Fibroblast of lung (primary cell): ENCODE results near the gene RNF5. TPM values are rescaled to one million over a fixed set of nuclear protein-coding genes. Genes with fewer than 3 reads are reported as not detected.

Experiments
- DNase-seq, 2 donors: peaks; one replicate each; pipeline versions ENCODE4 v3.0.0 to v3.0.0-alpha.2; 2010; ENCODE audit warnings: low read depth in 2 of 2
- H2AFZ ChIP-seq: 2 replicates; pipeline ENCODE4 v1.5.1; 2012; ENCODE audit warnings: low read length, control low read depth, inconsistent platforms
- H3K27ac ChIP-seq: 2 replicates; pipeline ENCODE4 v1.5.1; 2011; ENCODE audit warnings: low read length, control low read depth; ENCODE audit not compliant: insufficient read depth
- H3K27me3 ChIP-seq: 2 replicates; pipeline ENCODE4 v1.5.1; 2011; ENCODE audit warnings: mild to moderate bottlenecking, low read length; ENCODE audit not compliant: control insufficient read depth, insufficient read depth
- H3K36me3 ChIP-seq: 2 replicates; pipeline ENCODE4 v1.5.1; 2011; ENCODE audit warnings: low read length; ENCODE audit not compliant: control insufficient read depth, insufficient read depth
- H3K4me1 ChIP-seq: 2 replicates; pipeline ENCODE4 v1.5.1; 2011; ENCODE audit warnings: low read length; ENCODE audit not compliant: control insufficient read depth, insufficient read depth; ENCODE audit errors: extremely low read depth
- H3K4me2 ChIP-seq: 2 replicates; pipeline ENCODE4 v1.5.1; 2011; ENCODE audit warnings: low read length, control low read depth; ENCODE audit not compliant: insufficient read depth; ENCODE audit errors: extremely low read depth
- H3K4me3 ChIP-seq, 4 experiments: fragments of 200-600 bp in 1 of 4; sonication (generic) in 1 of 4; replicated peaks in 1 of 4; 2 replicates each; pipeline ENCODE4 v1.5.1; 2011 to 2016; ENCODE audit warnings: low read length in 4 of 4, low read depth in 3 of 4, mild to moderate bottlenecking in 3 of 4, control low read depth in 2 of 4, inconsistent platforms in 1 of 4, mixed read lengths in 1 of 4; ENCODE audit not compliant: insufficient read depth in 1 of 4; ENCODE audit errors: control extremely low read depth in 1 of 4
- H3K79me2 ChIP-seq: 2 replicates; pipeline ENCODE4 v1.5.1; 2012; ENCODE audit warnings: mild to moderate bottlenecking, low read length, inconsistent platforms; ENCODE audit not compliant: control insufficient read depth, insufficient read depth
- H3K9ac ChIP-seq: 2 replicates; pipeline ENCODE4 v1.5.1; 2011; ENCODE audit warnings: mild to moderate bottlenecking, low read length, control low read depth; ENCODE audit not compliant: insufficient read depth
- H3K9me3 ChIP-seq: 2 replicates; pipeline ENCODE4 v1.5.1; 2012; ENCODE audit warnings: low read depth, low read length; ENCODE audit not compliant: control insufficient read depth, insufficient read depth
- H4K20me1 ChIP-seq: 2 replicates; pipeline ENCODE4 v1.5.1; 2011; ENCODE audit warnings: low read length; ENCODE audit not compliant: control insufficient read depth, insufficient read depth; ENCODE audit errors: extremely low read depth
- EZH2 ChIP-seq: IDR thresholded peaks from 2 replicates; pipeline ENCODE4 v1.5.1; 2012; ENCODE audit warnings: low read length, control low read depth, mild to moderate bottlenecking; ENCODE audit errors: missing control alignments
- polyA plus RNA-seq, 2 donors: library from polyadenylated mRNA; depleted of rRNA in 1 of 2; stranded (reverse) in 1 of 2; unstranded in 1 of 2; fragments of >200 nt; gene quantifications; 2 replicates each; pipeline ENCODE4 v1.2.1, GENCODE V29; 2011 to 2012; ENCODE audit warnings: missing spikeins in 1 of 2
- total RNA-seq: library from RNA; depleted of rRNA; stranded (reverse); fragments of >200 nt; gene quantifications from 2 replicates; pipeline ENCODE4 v1.2.1, GENCODE V29; 2014
- TF ChIP-seq, protein P1 (sequence below), 2 donors: IDR thresholded peaks in 1 of 2; conservative IDR thresholded peaks in 1 of 2; 1 replicate in 1 of 2; 2 replicates in 1 of 2; pipeline ENCODE4 v1.5.1; 2011 to 2012; ENCODE audit warnings: low read length in 2 of 2, control low read depth in 1 of 2, inconsistent platforms in 1 of 2, low read depth in 1 of 2, mild to moderate bottlenecking in 1 of 2

The RNF5 gene
- total and polyA plus RNA-seq, 2 donors (not counting 1 experiment from before 2014, with no cell fraction given) = 23.9 to 63.4 TPM

DNA sequence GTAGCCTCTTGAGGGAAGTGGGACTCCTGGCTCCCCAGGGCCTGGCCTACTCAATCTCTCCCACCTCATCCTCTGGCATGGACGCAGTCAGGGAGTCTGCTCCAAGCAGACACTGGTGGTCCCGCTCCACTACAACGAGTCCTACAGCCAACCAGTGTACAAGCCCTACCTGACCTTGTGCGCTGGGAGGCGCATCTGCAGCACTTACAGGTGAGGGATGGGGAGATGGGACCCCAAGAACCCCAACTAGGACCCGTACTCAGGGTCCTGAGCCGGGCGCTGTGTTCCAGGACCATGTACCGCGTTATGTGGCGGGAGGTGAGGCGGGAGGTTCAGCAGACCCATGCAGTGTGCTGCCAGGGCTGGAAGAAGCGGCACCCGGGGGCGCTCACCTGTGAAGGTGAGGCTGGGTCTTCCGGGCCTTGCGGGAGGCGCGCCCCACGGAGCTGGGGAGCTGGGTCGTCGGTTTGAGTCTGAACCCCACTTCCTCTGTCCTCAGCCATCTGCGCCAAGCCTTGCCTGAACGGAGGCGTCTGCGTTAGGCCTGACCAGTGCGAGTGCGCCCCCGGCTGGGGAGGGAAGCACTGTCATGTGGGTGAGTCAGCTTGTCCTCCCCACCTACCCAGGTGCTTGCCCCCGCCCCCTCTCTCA is 11.7 kb upstream of the RNF5 start:
- Histone ChIP-seq H3K4me2 (no peak overlapping the region), H3K4me1 (no peaks in the 10 kb centered on the region), H3K9ac (no peak overlapping the region), H3K27ac (no peak overlapping the region), H2AFZ (no peak overlapping the region), H3K36me3 (peaks cover 33% of the 10 kb centered on the region), H3K27me3 (no peaks in the 10 kb centered on the region), H3K9me3 (no peaks in the 10 kb centered on the region), H3K4me3 (no peak overlapping the region), H4K20me1 (no peaks in the 10 kb centered on the region), H3K79me2 (no peaks in the 10 kb centered on the region)
- no peak for DNase-seq
- TF ChIP-seq EZH2 = no peak

DNA sequence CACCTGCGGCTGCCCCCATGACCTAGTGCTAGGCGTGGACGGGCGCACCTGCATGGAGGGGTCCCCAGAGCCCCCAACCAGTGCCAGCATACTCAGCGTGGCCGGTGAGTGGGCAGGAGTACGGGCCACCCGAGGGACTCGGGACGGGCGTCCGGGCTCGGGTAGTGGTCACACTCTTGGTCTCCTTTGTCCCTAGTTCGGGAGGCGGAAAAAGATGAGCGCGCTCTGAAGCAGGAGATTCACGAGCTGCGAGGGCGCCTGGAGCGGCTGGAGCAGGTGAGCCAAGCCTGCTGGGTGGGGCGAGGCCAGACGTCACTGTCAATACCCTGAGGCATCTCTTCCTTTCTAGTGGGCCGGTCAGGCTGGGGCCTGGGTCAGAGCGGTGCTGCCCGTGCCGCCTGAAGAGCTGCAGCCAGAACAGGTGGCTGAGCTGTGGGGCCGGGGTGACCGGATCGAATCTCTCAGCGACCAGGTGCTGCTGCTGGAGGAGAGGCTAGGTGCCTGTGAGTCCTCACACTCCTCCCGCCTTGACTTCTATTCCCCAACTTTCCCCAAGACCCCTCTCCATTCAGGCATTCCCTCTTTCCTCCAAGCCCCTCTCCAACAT is 10.9 kb upstream of the RNF5 start:
- H3K9ac ChIP-seq = no peak overlapping the region
- H3K9me3 ChIP-seq = no peaks in the 10 kb centered on the region
- H3K79me2 ChIP-seq = no peaks in the 10 kb centered on the region
- H3K4me2 ChIP-seq = no peak overlapping the region
- no peak for DNase-seq
- H4K20me1 ChIP-seq = no peaks in the 10 kb centered on the region
- H3K27me3 ChIP-seq = no peaks in the 10 kb centered on the region
- no peaks in the 10 kb centered on the region for H3K4me1 ChIP-seq
- no peak overlapping the region for H3K27ac ChIP-seq
- H3K4me3 ChIP-seq = no peak overlapping the region
- H2AFZ ChIP-seq = no peak overlapping the region
- TF ChIP-seq, protein P1, sequence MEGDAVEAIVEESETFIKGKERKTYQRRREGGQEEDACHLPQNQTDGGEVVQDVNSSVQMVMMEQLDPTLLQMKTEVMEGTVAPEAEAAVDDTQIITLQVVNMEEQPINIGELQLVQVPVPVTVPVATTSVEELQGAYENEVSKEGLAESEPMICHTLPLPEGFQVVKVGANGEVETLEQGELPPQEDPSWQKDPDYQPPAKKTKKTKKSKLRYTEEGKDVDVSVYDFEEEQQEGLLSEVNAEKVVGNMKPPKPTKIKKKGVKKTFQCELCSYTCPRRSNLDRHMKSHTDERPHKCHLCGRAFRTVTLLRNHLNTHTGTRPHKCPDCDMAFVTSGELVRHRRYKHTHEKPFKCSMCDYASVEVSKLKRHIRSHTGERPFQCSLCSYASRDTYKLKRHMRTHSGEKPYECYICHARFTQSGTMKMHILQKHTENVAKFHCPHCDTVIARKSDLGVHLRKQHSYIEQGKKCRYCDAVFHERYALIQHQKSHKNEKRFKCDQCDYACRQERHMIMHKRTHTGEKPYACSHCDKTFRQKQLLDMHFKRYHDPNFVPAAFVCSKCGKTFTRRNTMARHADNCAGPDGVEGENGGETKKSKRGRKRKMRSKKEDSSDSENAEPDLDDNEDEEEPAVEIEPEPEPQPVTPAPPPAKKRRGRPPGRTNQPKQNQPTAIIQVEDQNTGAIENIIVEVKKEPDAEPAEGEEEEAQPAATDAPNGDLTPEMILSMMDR (conservative IDR thresholded peaks at IDR 0.05 in 1 of 2, IDR thresholded peaks at IDR 0.05 in 1 of 2; ENCODE audit: low read depth in 1 of 2, low read length in 2 of 2) = no peak
- no peak for TF ChIP-seq EZH2
- H3K36me3 ChIP-seq = peaks cover 33% of the 10 kb centered on the region

DNA sequence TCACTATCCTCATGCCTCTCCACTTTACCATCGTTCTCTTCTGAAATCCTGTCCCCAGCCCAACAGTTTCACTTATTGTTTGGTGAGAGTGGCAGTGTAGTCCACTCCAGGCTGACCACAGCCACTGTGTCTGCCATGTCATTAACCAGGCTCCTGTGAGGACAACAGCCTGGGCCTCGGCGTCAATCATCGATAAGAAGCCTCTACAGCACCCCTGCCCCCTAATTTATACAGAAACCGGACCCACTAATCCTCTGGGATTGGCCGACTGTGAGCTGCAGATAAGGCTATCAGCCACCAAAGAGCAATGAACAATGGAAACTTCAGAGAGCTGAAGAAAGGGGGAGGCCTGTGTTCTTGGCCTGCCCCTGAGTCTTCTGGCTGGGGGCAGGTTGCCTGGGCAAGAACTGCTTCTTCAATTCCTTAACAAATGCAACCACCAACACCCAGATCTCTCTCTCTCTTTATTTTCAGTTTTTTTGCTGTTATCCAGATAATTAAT is 10.4 kb upstream of the RNF5 start:
- peaks cover 33% of the 10 kb centered on the region for H3K36me3 ChIP-seq
- H4K20me1 ChIP-seq = no peaks in the 10 kb centered on the region
- no peak for TF ChIP-seq EZH2
- TF ChIP-seq, protein P1 (conservative IDR thresholded peaks at IDR 0.05 in 1 of 2, IDR thresholded peaks at IDR 0.05 in 1 of 2; ENCODE audit: low read depth in 1 of 2, low read length in 2 of 2) = no peak
- no peak overlapping the region for H3K4me2 ChIP-seq
- H3K27me3 ChIP-seq = no peaks in the 10 kb centered on the region
- no peak overlapping the region for H3K27ac ChIP-seq
- no peak overlapping the region for H2AFZ ChIP-seq
- H3K4me3 ChIP-seq = no peak overlapping the region
- no peak for DNase-seq
- H3K4me1 ChIP-seq = peaks cover under 1% of the 10 kb centered on the region
- peaks cover 1% of the 10 kb centered on the region for H3K79me2 ChIP-seq
- H3K9me3 ChIP-seq = no peaks in the 10 kb centered on the region
- no peak overlapping the region for H3K9ac ChIP-seq
